Measurements from ENCODE around the gene NAA35.

DNA sequence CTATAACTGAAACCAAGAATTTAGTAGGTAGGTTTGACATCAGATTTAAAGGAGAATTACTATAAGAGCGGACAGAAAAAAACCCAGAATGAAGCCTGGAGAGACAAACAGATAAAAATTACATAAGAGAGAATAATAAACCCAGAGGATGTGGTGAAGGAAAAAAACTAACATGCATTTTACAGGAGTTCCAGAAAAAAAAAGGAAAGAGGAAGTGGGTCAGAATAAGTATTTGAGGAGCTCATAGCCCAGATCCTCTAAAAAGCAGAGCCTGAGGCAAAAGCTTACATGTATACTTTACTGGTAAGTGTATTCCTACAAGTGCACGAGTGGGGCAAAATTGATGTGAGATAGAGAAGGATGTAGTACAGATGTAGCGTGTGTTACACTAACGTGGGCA lies 43.1 kb upstream of the NAA35 start:
- TF ChIP-seq, protein P1, sequence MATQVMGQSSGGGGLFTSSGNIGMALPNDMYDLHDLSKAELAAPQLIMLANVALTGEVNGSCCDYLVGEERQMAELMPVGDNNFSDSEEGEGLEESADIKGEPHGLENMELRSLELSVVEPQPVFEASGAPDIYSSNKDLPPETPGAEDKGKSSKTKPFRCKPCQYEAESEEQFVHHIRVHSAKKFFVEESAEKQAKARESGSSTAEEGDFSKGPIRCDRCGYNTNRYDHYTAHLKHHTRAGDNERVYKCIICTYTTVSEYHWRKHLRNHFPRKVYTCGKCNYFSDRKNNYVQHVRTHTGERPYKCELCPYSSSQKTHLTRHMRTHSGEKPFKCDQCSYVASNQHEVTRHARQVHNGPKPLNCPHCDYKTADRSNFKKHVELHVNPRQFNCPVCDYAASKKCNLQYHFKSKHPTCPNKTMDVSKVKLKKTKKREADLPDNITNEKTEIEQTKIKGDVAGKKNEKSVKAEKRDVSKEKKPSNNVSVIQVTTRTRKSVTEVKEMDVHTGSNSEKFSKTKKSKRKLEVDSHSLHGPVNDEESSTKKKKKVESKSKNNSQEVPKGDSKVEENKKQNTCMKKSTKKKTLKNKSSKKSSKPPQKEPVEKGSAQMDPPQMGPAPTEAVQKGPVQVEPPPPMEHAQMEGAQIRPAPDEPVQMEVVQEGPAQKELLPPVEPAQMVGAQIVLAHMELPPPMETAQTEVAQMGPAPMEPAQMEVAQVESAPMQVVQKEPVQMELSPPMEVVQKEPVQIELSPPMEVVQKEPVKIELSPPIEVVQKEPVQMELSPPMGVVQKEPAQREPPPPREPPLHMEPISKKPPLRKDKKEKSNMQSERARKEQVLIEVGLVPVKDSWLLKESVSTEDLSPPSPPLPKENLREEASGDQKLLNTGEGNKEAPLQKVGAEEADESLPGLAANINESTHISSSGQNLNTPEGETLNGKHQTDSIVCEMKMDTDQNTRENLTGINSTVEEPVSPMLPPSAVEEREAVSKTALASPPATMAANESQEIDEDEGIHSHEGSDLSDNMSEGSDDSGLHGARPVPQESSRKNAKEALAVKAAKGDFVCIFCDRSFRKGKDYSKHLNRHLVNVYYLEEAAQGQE (IDR thresholded peaks at IDR 0.05; ENCODE audit: insufficient read depth in 1 of 2, low read depth in 2 of 2, low read length in 2 of 2): no peak
- no peak for TF ChIP-seq POLR2AphosphoS5 (IDR thresholded peaks at IDR 0.05; ENCODE audit: low read depth, low read length)
- no peak for TF ChIP-seq TAF1 (IDR thresholded peaks at IDR 0.05; ENCODE audit: borderline replicate concordance, insufficient read depth, low read length)
- TF ChIP-seq SIN3A (IDR thresholded peaks at IDR 0.05; ENCODE audit: borderline replicate concordance, insufficient read depth, low read length): no peak
